Mucosa of descending colon (tissue), 3 donors: ENCODE results near the gene TMIE. TPM values are rescaled to one million over a fixed set of nuclear protein-coding genes. Genes with fewer than 3 reads are reported as not detected.
A peak's percentile ranks its signal among the peaks of the same experiment; 100 is the strongest.

Source experiments
- ATAC-seq: fragments of 200-7000 bp; cut with Tn5 transposase; one replicate; pipeline ENCODE4 v1.9.1; 2020; ENCODE audit warnings: mild to moderate bottlenecking, moderate library complexity
- DNase-seq, 3 donors: peaks; one replicate each; pipeline ENCODE4 v3.0.0-alpha.2; 2020
- H3K36me3 ChIP-seq: fragments of 200-600 bp; one replicate; pipeline ENCODE4 v1.8.0; 2021; ENCODE audit warnings: low read depth, mild to moderate bottlenecking
- H3K4me1 ChIP-seq: fragments of 200-600 bp; one replicate; pipeline ENCODE4 v1.8.0; 2021; ENCODE audit warnings: low read depth, mild to moderate bottlenecking
- H3K4me3 ChIP-seq: fragments of 200-600 bp; one replicate; pipeline ENCODE4 v1.8.0; 2021; ENCODE audit warnings: mild to moderate bottlenecking
- H3K9me3 ChIP-seq: fragments of 200-600 bp; one replicate; pipeline ENCODE4 v1.8.0; 2021; ENCODE audit warnings: mild to moderate bottlenecking
- intact Hi-C, 2 donors: fragments of 100-400 bp; cut with DNase I in 1 of 2; cut with micrococcal nuclease in 1 of 2; formaldehyde crosslinking; loops; one replicate each; pipeline versions ENCODE4 v1.11.0 to v1.11.1; 2022; cut with DNase I, micrococcal nuclease
- total RNA-seq, 3 donors: library from RNA; stranded (reverse); fragmentation: NEBNext Ultra II Directional in 2 of 3; extraction: Animal tissue kit (Norgen Biotek cat#: 25700) in 2 of 3; gene quantifications; one replicate each; pipeline versions ENCODE4 v1.2.1 to v1.2.4, GENCODE V29; 2021 to 2023
- TF ChIP-seq, protein P1 (sequence below): fragments of 200-600 bp; IDR thresholded peaks from one replicate; pipeline ENCODE4 v1.8.0; 2022; ENCODE audit warnings: antibody characterized with exemption, mild to moderate bottlenecking
- donor health status: DM: no; HTN: no; CAD: no; lungs with moderate emphysema.
- donor health status: DM: no; HTN: no; CAD: no.
- donor health status: DM: no; HTN: yes; CAD: no.

The TMIE gene
- total RNA-seq, 3 donors from 2014 or later: 0.23 to 1.1 TPM; not detected in 1

DNA sequence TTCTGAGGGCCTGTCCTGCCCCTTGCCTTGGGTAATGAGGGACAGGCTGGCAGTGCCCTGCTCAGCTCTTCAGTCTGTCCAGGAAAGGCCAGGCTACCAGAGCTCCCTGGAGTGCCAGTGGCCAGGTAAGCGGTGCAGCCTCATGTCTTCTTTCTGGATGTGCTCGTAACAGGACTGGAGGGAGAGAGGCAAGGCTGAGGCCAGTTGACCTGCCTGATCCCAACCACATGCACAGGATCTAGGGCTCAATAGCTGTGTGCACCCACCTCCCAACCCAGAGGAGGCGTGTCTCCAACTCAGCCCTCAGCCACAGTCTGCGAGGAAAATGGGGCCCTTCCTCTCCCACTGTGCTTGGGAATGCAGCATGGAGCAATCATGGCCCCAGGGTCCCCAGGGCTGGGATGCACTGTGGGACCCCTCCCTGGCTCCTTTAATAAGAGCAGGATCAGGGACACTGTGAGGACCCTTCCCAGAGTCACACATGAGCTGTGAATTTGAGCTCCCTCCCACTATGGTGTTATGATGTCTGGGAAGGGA, 30.2 kb upstream of the TMIE start:
- TF ChIP-seq, protein P1, sequence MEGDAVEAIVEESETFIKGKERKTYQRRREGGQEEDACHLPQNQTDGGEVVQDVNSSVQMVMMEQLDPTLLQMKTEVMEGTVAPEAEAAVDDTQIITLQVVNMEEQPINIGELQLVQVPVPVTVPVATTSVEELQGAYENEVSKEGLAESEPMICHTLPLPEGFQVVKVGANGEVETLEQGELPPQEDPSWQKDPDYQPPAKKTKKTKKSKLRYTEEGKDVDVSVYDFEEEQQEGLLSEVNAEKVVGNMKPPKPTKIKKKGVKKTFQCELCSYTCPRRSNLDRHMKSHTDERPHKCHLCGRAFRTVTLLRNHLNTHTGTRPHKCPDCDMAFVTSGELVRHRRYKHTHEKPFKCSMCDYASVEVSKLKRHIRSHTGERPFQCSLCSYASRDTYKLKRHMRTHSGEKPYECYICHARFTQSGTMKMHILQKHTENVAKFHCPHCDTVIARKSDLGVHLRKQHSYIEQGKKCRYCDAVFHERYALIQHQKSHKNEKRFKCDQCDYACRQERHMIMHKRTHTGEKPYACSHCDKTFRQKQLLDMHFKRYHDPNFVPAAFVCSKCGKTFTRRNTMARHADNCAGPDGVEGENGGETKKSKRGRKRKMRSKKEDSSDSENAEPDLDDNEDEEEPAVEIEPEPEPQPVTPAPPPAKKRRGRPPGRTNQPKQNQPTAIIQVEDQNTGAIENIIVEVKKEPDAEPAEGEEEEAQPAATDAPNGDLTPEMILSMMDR: no peak
- DNase-seq: peak in 1 of 3 donors; percentile 25
- ATAC-seq: no peak
- intact Hi-C loops: no loop called here
- Histone ChIP-seq H3K4me3 (no peak overlapping the region), H3K4me1 (no peaks in the 10 kb centered on the region), H3K9me3 (no peaks in the 10 kb centered on the region), H3K36me3 (no peaks in the 10 kb centered on the region)

DNA sequence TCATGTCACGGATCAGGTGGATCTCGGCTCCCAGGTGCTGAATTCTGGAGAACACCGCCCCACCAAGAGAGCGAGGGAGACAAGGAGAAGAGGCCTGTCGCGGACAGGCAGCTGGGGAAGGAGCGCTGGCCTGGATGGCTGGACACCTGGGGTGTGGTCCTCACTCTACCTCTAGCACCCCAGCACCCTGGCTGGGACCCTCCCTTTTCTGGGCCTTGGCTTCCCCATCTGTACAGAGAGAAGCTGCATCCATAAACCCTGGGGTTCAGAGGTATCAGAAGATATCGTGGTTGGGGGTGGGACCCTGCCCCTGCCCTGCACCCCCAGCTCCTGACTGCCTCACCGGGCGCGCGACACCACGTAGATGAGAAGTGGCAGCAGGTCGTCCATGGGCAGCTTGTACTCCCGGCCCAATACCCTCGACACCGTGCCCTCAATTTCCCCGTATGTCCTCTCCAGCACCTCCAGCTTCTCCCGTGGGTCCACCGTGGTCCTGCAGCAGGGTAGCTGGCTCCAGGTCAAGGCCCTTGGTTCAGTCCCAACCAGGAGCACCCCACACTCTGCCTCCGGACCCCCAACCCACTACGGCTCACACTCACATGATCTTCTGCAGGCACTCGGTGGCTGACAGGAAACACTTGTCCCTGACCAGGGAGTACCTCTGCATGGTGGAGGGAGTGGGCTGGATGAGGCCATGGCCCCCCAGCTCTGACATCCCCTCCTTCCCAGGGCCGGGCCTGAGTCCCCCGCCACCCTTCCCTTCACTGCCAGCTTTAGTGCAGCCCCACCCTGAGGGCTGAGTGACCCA, 29.4 kb upstream of the TMIE start:
- intact Hi-C loops: no loop called here
- DNase-seq (peak in 1 of 3 donors; percentile 31), ATAC-seq (no peak)
- Histone ChIP-seq H3K4me1 (no peaks in the 10 kb centered on the region), H3K4me3 (no peak overlapping the region), H3K9me3 (no peaks in the 10 kb centered on the region), H3K36me3 (no peaks in the 10 kb centered on the region)
- TF ChIP-seq, protein P1: no peak

DNA sequence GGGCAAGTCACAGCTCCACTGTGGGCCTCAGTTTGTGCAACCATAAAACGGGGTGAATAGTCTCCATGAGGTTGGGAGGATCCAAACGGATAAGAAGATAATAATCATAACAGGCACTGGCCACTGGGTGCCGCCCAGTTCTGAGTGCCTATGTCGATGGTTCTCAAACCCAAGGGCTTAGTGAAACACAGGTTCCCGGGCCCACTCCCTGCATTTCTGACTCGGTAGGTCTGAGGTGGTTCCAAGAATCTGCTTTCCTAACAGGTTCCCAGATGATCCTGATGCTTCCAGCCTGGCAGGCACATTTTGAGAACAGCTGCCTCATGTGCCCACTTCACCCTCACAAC, 28.9 kb upstream of the TMIE start:
- no peak overlapping the region for H3K4me3 ChIP-seq
- H3K36me3 ChIP-seq: no peaks in the 10 kb centered on the region
- H3K9me3 ChIP-seq: no peaks in the 10 kb centered on the region
- intact Hi-C loops: no loop called here
- no peaks in the 10 kb centered on the region for H3K4me1 ChIP-seq
- DNase-seq (peak in 1 of 3 donors; percentile 10), ATAC-seq (no peak)
- TF ChIP-seq, protein P1: no peak

DNA sequence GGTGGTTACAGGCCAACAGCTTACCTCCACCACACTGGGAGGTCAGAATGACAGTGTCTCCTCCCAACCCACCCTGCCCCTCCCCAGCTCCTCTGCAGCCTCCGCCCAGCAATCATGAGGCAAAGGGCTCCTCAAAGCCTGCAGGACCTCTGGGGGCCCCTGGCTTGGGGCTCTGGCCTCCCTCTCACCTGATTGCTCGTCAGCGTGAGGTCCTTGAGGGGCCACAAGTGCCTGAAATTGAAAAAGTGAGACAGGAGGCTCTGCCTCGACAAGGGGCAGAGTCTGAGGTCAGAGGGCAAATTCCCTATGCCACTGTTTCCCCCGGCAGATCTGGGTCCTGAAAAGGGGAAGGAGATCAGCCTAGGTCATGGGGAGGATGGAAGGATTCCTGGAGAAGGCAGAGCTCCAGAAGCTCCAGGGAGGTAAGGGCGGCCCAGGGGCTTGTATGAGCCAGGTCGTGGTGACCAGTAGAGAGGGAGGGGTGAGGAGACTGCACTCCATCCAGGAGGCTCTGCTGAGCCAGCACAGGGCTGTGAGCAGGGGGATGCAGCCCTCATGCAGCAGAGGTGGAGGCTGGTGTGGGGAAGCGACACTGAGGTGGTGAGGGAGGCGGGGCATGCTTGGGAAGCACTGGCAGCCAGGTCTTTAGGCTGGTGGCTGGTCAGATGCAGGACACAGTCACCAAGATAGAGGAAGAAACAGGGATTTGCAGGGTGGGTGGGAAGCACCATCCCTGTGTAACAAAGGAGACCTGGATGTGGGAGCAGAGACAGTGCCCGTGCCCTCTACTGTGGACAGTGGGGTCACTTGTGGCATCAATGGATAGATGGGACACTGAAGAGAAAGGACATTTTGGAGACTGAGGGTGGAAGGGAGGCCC, 27.8 kb upstream of the TMIE start:
- DNase-seq: peak in 1 of 3 donors; percentile 27
- intact Hi-C loops: no loop called here
- ATAC-seq: no peak

More for the DNA sequence above, 27.8 kb upstream of the TMIE start:
- Histone ChIP-seq H3K9me3 (no peaks in the 10 kb centered on the region), H3K4me1 (no peaks in the 10 kb centered on the region), H3K4me3 (no peak overlapping the region), H3K36me3 (no peaks in the 10 kb centered on the region)
- TF ChIP-seq, protein P1: no peak
